ENCODE results near the gene SCN5A. TPM values are rescaled to one million over a fixed set of nuclear protein-coding genes. Genes with fewer than 3 reads are reported as not detected.

The SCN5A gene
- total RNA-seq, 1 experiment from 2014 or later: 0.54 TPM

GRCh38 chr3:38582941-38583645 is 66.4 kb downstream of the SCN5A start:
- TF ChIP-seq EZH2 (IDR thresholded peaks at IDR 0.05; ENCODE audit: borderline replicate concordance, low read depth, low read length, poor library complexity, severe bottlenecking) (no peak), CTCF (conservative IDR thresholded peaks at IDR 0.05; ENCODE audit: low read depth, low read length) (no peak)
- Histone ChIP-seq H3K4me1 (ENCODE audit: insufficient read depth, low read length, poor library complexity, severe bottlenecking) (no peaks in the 10 kb centered on the region), H3K36me3 (ENCODE audit: insufficient read depth, low read length, poor library complexity, severe bottlenecking) (no peaks in the 10 kb centered on the region), H3K9me3 (ENCODE audit: low read depth, low read length, poor library complexity, severe bottlenecking) (no peaks in the 10 kb centered on the region), H3K27ac (ENCODE audit: low read depth, low read length, poor library complexity, severe bottlenecking) (no peak overlapping the region), H3K27me3 (replicated peaks; ENCODE audit: insufficient read depth, low read depth, low read length, poor library complexity) (no peaks in the 10 kb centered on the region), H3K4me3 (ENCODE audit: low read depth, low read length, poor library complexity, severe bottlenecking) (no peak overlapping the region)
- ChIA-PET CTCF (no interaction called here), POLR2A (ENCODE audit: low non-redundant PET) (no interaction called here)
- no TSS peak for BruUV-seq (replicated peaks)
- intact Hi-C loops (cut with micrococcal nuclease; ENCODE audit: unreplicated experiment): no loop called here
- no peak for DNase-seq (ENCODE audit: low spot score)

GRCh38 chr3:38582316-38582715 is 67.2 kb downstream of the SCN5A start:
- no peak for TF ChIP-seq EZH2 (IDR thresholded peaks at IDR 0.05; ENCODE audit: borderline replicate concordance, low read depth, low read length, poor library complexity, severe bottlenecking)
- TF ChIP-seq CTCF (conservative IDR thresholded peaks at IDR 0.05; ENCODE audit: low read depth, low read length): no peak
- BruUV-seq (replicated peaks): no TSS peak
- no peak for DNase-seq (ENCODE audit: low spot score)
- no peak overlapping the region for H3K27ac ChIP-seq (ENCODE audit: low read depth, low read length, poor library complexity, severe bottlenecking)
- H3K36me3 ChIP-seq (ENCODE audit: insufficient read depth, low read length, poor library complexity, severe bottlenecking): no peaks in the 10 kb centered on the region
- H3K27me3 ChIP-seq (replicated peaks; ENCODE audit: insufficient read depth, low read depth, low read length, poor library complexity): no peaks in the 10 kb centered on the region
- H3K4me1 ChIP-seq (ENCODE audit: insufficient read depth, low read length, poor library complexity, severe bottlenecking): no peaks in the 10 kb centered on the region
- ChIA-PET POLR2A (ENCODE audit: low non-redundant PET) (no interaction called here), CTCF (no interaction called here)
- H3K9me3 ChIP-seq (ENCODE audit: low read depth, low read length, poor library complexity, severe bottlenecking): no peaks in the 10 kb centered on the region
- intact Hi-C loops (cut with micrococcal nuclease; ENCODE audit: unreplicated experiment): no loop called here
- H3K4me3 ChIP-seq (ENCODE audit: low read depth, low read length, poor library complexity, severe bottlenecking): no peak overlapping the region

- intact Hi-C loops (cut with micrococcal nuclease; ENCODE audit: unreplicated experiment): no loop called here
- Histone ChIP-seq H3K27ac (ENCODE audit: low read depth, low read length, poor library complexity, severe bottlenecking) (no peak overlapping the region), H3K4me3 (ENCODE audit: low read depth, low read length, poor library complexity, severe bottlenecking) (no peak overlapping the region), H3K4me1 (ENCODE audit: insufficient read depth, low read length, poor library complexity, severe bottlenecking) (no peaks in the 10 kb centered on the region), H3K9me3 (ENCODE audit: low read depth, low read length, poor library complexity, severe bottlenecking) (no peaks in the 10 kb centered on the region), H3K36me3 (ENCODE audit: insufficient read depth, low read length, poor library complexity, severe bottlenecking) (no peaks in the 10 kb centered on the region), H3K27me3 (replicated peaks; ENCODE audit: insufficient read depth, low read depth, low read length, poor library complexity) (no peaks in the 10 kb centered on the region)
- TF ChIP-seq EZH2 (IDR thresholded peaks at IDR 0.05; ENCODE audit: borderline replicate concordance, low read depth, low read length, poor library complexity, severe bottlenecking) (no peak), CTCF (conservative IDR thresholded peaks at IDR 0.05; ENCODE audit: low read depth, low read length) (no peak)
- ChIA-PET POLR2A (ENCODE audit: low non-redundant PET) (no interaction called here), CTCF (no interaction called here)
- no peak for DNase-seq (ENCODE audit: low spot score)
- BruUV-seq (replicated peaks): no TSS peak
Measured at GRCh38 chr3:38581774-38582173, 67.7 kb downstream of the SCN5A start.

Data from A673 (cell line).